CD4-positive, alpha-beta T cell treated with Interleukin-17A for 4 hours (primary cell): ENCODE results near the gene SUPT4H1.

Source experiments
- DNase-seq: peaks from one replicate; pipeline ENCODE4 v3.0.0-alpha.2; 2020; ENCODE audit warnings: mixed read lengths

The SUPT4H1 gene

DNA sequence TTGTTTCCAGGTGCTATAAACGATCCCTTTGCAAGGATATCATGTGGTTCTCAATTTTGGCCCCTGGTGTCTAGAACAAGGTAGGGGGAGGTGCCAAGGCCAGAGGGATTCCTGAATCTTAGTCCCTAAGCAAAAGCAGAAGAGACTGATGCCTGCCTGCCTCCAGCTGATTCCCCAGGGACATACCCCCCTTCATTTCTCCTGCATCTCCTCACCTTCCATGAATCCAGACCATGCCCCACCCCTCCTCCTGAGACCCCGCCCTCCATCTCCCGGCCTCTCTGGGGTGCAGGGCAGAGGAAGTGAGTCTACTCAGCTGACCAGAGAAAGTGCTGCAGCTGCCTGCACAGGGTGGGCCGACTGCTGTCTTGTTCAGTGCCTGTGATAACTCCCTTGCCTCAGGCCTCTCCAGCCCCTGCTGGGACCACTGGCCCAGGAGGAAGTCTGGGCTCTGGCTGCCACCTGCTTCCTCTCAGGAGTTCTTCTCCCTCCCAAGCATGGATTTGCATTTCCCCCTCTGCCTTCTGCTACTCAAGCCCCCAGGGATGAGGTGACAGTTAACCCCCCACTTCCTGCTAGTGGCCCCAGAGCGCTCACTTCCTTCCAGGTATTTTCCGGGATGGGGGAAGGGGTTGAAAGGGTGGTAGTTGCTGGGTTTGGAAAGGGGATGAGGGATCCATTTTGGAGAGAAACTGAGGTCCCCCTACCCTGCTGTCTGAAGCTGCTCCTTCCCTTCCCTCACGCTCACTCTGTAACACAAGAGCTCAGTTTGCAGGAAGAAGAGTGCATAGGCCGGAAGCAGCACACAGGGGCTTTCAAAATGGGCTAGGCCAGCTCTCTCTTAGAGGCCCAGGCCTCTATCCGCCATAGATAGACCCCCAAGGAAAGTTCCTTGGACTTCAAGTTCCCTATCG, 12.9 kb downstream of the SUPT4H1 start:
- peak; percentile 57 for DNase-seq

DNA sequence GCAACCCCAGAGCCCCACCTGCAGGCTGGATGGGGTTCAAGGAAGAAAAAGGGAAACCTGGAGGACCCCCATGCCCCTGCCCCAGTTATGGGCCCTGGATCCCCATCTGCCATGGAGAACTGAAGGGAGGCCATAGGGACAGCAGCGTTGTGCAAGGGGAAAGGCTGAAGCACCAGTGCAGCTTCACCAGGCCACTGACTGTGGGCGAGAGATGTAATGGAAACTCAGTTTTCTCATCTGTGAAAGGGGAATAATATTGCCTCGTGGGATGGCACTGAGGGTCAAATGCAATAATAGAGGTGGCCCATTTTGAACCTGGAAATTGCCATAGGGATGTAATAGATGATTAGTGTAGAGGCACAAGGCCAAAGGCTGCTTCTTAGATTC, 13.6 kb downstream of the SUPT4H1 start:
- DNase-seq = no peak

- DNase-seq = peak; percentile 92
Measured at GRCh38 chr17:58337600-58338453, 14.2 kb downstream of the SUPT4H1 start.

DNA sequence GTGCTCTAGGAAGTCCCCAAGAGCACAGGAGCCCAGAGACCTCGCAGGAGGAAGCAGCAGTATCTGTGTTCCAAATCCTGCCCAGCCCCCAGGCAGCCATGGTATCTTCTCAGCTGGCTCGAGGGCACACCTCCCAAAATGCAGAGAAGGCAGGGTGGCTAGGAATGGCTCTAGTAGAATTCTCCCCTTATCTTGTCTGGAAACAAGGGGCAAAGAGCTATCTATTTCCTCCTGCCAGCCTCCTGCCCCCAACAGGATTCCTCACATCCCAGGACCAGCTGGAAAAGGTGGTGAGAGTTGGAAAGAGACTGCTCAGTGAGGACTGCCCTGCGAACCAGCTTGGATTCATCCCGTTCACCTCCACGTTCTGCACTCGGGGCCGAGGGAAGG, 14.8 kb downstream of the SUPT4H1 start:
- peak; percentile 77 for DNase-seq

- DNase-seq = peak; percentile 43
Measured at GRCh38 chr17:58336456-58337209, 15.4 kb downstream of the SUPT4H1 start.

GRCh38 chr17:58335779-58336455, 16.1 kb downstream of the SUPT4H1 start:
- peak; percentile 82 for DNase-seq

GRCh38 chr17:58335061-58335731, 16.8 kb downstream of the SUPT4H1 start:
- peak; percentile 60 for DNase-seq

DNA sequence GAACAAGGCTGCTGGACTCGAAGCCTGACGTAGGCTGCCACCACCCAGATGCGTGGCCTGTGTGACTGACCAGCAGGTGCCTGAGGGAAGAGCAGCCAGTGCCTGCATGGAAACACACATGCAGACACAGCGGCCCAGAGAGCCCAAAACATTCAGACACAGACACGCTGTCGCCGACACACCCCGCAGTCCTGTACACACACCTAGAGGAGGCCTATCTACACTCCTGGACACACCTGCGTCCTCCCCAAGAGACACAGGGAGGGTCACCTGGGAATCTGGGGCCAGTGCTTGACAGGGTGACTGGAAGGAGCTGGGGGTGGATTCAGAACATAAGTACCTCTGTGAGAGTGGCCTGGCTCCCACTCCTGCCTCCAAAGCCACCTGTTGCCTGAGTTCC, 17.3 kb downstream of the SUPT4H1 start:
- peak; percentile 24 for DNase-seq

- no peak for DNase-seq
Measured at GRCh38 chr17:58334256-58334655, 17.7 kb downstream of the SUPT4H1 start.

- peak; percentile 25 for DNase-seq
Measured at GRCh38 chr17:58333736-58334207, 18.2 kb downstream of the SUPT4H1 start.

- peak; percentile 65 for DNase-seq
Measured at GRCh38 chr17:58332778-58333735, 18.9 kb downstream of the SUPT4H1 start.

DNA sequence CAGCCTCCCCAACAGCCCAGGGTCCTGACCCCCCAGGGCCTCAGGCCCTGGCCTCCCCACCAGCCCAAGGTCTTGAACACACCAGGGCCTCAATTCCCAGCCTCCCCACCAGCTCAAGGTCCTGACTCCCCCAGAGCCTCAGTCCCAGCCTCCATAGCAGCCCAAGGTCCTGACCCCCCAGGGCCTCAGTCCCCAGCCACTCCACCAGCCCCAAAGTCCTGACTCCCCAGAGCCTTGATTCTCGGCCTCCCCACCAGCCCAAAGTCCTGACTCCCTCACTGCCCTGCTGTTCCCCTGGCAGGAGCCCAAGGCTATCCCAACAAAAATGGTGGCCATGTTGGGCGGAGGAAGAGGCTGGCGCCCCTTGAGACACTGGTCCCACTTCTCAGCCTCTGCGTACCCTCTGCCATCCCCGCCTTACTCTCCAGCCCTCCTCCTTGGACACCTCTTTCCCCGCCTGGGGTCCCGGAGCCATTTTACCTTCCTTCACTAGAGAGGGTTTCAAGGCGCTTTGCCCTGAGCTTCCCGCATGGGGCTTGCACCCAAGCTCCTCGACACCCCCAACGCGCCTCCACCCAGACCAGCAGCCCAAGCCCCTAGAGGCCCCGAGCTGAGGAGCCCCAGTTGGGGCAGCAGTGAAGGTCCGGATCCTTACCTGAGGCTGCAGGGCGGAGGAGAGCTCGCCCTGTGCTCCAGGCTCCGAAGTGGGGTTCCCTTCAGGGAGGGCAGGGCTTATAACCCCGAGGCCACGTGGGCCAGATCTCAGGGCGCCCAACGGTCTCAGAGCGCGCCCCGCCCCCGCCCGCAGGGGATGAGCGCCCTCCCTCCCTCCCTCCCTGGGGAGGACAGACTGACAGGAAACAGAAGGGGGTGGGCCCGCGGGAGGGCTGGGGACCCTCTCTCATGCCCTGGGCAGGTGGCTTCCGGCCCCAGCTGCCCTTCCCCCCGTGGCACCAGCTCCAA, 19.9 kb downstream of the SUPT4H1 start:
- DNase-seq = peak; percentile 97

GRCh38 chr17:58330997-58331814, 20.8 kb downstream of the SUPT4H1 start:
- DNase-seq = peak; percentile 90

GRCh38 chr17:58330538-58330996, 21.4 kb downstream of the SUPT4H1 start:
- DNase-seq = peak; percentile 39

DNA sequence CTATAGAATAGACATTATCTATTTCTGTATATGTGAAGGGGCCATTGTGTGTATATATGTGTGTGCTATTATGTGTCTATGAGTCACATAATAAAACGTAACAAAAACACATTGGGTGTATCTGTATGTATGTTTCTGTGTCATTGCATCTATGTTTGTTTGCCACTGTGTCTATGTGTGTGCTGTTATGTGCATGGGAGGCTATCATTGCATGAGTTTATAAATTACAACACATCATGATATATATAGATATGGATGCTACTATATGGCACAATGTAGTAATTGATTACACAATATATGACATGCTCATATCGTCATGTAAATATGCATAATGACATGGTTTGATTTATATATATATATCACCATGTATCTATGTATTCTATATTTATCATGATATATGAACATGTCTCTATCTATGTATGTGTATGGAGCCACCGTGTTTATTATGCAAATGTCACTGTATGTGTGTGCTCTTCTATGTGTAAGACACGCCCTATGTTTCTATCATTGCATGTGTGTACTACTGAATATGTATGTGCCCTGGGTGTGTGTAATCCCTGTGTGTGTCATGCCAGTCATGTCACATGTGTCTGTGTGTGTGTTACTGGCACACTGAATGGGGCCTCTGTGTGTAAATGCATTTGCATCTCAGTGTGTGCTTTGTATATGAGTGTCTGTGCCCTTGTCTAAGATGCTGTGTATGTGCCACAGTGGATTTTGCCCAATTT, 22.0 kb downstream of the SUPT4H1 start:
- DNase-seq = peak; percentile 53

DNA sequence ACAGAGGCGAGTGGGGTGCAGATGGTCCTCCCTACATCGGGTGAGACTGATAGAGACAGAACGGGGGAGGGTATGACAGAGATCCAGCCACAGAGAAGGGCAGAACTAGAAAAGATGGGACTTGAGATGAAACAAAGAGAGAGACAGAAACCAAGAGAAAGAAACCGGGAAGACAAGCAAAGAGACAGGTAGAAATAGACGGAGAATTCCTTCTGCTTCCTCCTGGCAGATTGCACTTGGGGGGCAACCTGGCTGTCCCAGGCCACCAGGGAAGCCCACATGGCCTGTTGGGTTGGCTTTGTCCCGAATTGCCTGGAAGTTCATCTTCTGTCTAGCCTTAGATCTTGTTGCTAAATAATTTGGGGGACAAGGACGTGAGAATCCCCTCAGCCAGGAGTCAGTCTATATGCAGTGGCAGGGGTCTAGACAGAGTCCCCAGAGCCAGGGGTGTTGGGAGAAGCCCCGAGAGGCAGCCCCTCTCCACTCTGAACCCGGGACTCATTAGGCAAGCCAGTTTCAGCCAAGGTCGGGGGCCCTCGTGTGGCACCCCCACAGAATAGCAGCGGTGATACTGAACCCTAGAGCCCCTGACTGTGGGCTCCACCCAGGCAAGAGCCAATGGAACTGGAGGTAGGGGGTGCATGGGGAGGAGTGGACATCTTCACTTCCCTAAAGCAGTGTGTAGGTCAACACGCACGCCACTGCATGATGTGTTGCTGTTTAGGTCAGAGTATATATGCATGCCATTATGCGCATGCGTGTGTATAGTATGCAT, 22.8 kb downstream of the SUPT4H1 start:
- peak; percentile 81 for DNase-seq
